Keratinocyte (primary cell): ENCODE measurements around the gene SIRPG.

Source experiments
- CTCF ChIP-seq, 3 experiments: IDR thresholded peaks in 1 of 3; conservative IDR thresholded peaks in 1 of 3; optimal IDR thresholded peaks in 1 of 3; 2 replicates in 2 of 3; 3 replicates in 1 of 3; pipeline versions ENCODE3 to v1.5.1; 2011; ENCODE audit warnings: low read length in 3 of 3, mild to moderate bottlenecking in 3 of 3, moderate library complexity in 2 of 3, control low read depth in 1 of 3, inconsistent platforms in 1 of 3; ENCODE audit not compliant: insufficient read depth in 2 of 3; ENCODE audit errors: extremely low read depth in 1 of 3
- EZH2 ChIP-seq: IDR thresholded peaks from one replicate; pipeline ENCODE4 v1.6.1; 2012; ENCODE audit warnings: inconsistent platforms, mild to moderate bottlenecking, low read length, moderate library complexity

- TF ChIP-seq CTCF (optimal IDR thresholded peaks at IDR 0.05 in 1 of 3, IDR thresholded peaks at IDR 0.05 in 1 of 3, conservative IDR thresholded peaks at IDR 0.05 in 1 of 3; ENCODE audit: extremely low read depth in 1 of 3, insufficient read depth in 2 of 3, low read length in 3 of 3) (no peak), EZH2 (no peak)
Observed at GRCh38 chr20:1689721-1690120, 32.1 kb upstream of the SIRPG start.
